GM19351 (cell line): ENCODE measurements around the gene UACA.
A peak's percentile ranks its signal among the peaks of the same experiment; 100 is the strongest.
"Not testable (repeated sequence)": the region's sequence is repeated elsewhere in the genome, so short reads cannot be mapped to it uniquely, and the experiment has no call there.

Experiments used
- ATAC-seq: cut with Tn5 transposase; IDR thresholded peaks from one replicate; pipeline ENCODE4 v1.9.1; 2021; ENCODE audit warnings: mild to moderate bottlenecking, moderate library complexity; ENCODE audit not compliant: unreplicated experiment

The UACA gene

DNA sequence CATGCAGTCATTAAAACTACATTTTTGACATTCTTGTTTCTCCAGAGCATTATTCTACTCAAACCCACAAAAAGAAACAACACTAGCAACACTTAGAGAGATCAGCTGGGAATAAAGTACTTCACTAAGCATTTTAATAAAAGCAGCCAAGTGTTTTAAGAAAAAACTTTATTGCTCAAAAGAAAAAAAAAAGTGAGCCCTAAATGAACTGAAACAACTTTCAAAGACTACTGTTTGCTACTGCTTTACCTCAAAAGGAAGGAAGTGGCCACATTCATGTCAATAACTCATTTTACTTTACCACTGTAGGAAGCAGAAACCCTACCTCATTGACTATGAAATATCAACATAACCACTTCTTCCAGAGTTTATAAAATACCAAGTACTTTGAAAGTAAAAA lies 91.3 kb downstream of the UACA start:
- peak; percentile 53 for ATAC-seq

DNA sequence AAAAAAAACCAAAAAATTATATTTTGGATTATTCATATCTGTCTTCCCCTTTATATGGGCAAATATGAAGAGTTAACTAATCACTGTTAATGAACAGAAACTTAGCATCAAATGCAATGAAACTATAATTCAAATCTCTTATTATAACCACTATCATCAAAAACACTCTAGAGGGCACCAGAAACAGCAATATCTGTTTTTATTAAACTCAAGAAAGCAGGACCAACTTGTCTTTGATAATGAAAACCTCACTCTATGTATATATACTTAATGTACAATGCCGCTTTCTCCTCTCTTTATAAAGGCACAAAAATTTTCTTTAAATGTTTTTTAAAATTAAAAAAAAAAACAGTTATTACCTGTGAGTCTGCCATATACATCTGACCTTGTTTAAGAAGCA lies 92.7 kb downstream of the UACA start:
- no peak for ATAC-seq

DNA sequence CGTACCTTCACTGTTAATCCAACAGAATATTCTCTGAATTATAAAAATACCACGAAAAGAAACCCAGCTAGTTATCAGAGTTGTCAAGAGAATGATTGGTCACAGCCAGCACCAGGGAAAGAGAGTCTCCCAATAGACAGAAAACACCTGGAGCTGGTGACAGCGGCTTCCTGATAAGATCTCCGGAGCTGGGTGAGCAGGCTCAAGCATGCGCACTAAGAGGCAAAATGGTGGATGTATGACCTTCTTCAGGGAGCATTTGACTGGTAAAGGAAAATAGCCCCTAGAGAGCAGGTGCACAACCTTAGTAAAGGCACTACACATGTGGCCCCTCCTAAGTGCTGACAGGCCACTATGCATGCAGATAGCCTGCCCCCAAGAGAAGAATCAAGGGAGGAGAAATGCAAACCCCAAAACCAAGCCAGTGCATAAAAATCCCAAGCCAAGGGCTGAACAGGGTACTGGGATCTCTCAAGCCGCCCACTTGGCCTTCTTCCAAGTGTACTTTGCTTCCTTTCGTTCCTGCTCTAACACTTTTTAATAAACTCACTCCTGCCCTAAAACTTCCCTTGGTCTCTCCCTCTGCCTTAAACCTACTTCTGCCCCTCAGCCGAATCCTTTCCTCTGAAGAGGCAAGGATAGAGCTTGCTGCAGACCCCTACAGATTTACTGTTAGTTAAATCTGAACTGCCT lies 93.2 kb downstream of the UACA start:
- ATAC-seq: no peak

DNA sequence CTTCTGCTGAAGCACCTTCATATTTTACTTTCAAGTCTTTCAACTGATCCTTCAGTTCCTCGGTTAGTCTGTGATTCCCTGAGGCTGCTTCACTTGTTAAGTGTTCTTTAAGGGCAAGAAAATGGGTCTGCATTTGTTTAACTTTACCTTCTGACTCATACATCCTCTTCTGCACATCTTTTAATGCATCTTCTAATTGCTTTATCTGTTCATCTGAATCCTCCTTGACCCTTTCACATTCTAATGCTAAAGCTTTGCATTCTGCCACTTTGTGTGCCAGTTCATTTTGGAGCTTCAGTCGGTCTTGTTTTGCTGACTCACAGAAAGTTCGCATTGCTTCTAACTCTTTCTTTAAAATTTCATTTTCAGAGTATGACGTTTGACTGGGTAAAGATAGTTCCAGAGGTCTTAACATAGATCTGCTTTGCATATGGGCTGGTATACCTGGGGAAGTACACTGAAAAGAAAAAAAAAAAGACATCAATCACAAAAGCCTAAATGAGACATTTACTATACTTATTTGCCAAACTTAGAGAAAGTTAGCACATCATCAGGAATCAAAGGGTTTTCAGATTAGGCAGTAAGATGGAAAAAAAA lies 94.3 kb downstream of the UACA start:
- peak; percentile 84 for ATAC-seq

DNA sequence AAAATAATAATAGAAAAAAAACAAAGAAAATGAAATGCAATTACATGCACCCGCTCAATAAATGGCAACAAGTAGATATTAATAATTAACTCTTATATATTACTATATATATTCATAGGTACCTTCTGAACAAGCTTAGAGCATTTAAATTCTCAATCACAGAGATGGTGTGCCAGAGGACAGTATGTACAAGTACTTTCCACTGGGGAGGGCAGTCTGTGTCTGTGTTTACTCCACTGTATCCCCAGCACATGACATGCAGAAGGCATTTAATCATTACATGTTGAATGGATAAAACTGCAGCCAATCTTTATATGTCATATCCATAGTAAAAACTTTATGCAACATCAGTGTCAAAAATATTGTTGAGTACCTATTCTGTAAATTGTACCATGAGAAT lies 97.8 kb downstream of the UACA start:
- ATAC-seq: no peak

DNA sequence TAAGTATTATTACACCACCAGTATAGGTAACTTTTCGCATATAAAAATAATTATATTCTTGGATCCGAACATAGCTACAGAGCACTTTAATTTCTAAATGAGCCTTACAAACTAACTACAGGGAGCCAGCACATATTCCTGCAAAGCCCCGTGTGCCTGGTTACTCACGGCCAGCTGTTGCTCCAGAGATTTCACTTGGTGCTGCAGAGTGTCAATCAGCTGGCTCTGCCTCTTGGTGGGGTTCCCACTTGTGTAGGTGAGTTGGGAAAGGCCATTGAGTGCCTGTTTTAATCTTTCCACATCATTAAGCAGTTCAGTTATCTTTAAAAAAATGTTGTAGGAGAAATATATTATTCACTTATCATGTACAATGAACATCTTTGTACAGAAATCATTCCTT lies 98.9 kb downstream of the UACA start:
- ATAC-seq: no peak

DNA sequence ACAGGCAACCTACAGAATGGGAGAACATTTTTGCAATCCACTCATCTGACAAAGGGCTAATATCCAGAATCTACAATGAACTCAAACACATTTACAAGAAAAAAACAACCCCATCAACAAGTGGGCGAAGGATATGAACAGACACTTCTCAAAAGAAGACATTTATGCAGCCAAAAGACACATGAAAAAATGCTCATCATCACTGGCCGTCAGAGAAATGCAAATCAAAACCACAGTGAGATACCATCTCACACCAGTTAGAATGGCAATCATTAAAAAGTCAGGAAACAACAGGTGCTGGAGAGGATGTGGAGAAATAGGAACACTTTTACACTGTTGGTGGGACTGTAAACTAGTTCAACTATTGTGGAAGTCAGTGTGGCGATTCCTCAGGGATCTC lies 100.3 kb downstream of the UACA start:
- ATAC-seq: not testable (repeated sequence)

DNA sequence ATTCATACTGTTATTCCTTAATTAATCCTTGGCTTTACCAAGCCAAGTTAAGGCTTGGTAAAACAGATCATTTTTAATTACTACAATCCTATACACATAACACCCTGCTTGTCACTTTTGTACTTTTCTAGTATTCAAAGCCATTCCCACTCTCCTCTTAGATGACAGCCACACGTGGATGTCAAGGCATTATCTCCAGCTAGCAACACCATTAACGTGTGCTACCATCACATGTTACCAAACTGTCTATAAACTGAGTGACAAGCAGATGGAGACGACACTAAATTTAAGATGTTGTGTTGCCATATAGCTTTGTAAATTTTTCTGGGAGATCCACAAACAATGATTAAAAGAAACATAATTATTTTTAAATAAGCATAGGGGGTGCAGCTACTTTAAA lies 103.7 kb downstream of the UACA start:
- ATAC-seq: no peak

DNA sequence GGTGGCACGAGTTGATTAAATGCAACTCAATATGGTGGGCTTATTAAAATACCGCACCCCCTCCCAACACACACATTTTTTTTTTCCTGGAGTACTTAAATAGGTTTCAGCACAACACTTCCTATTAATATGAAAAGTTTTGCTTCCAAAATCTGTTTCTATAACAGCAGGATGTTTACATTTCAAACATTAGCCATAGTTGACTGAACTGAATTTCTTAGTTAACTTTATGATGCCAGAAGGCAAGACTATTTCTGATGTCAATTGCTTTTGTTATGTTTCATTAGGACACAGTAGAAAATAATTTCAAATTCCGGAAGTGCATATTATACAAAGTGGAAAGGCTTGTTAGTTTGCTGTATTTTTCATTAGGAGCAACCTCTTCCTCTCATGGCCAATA lies 104.7 kb downstream of the UACA start:
- ATAC-seq: no peak

DNA sequence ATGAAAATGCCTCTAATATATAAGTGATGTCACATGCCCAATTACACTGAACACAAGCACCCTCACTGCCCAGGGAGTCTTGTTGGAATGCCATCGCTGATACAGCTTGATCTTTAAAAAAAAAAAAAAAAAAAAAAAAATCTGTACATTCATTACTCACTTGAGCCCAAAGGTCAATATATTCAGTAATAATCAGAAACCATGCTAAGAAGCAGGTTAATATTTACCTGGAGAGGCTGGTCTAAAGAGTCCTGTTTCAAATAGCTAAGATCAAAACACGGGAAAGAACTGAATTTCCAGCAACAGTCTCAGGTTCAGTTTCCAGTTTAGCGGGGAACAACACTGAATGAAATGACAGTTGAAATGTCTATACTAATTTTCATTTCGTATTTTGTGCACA lies 109.9 kb downstream of the UACA start:
- no peak for ATAC-seq

DNA sequence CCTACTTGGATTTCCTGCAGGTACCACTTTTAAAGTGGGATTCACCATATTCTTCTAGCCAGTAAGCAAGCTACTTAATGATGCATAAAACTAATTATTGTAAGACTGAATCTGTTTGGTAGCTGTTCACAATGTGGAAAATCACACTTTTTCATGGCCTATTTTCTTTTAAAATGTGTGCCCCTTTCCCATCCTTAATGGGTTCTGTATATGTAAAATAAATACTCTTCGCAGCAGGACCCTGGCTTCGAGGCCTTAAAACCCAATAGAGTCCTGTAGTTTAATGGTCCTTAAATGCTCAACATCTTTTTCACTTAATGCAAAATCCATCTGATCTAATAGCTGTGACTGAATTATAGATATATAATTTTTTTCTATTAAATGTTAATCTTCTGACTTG lies 111.0 kb downstream of the UACA start:
- ATAC-seq: no peak

DNA sequence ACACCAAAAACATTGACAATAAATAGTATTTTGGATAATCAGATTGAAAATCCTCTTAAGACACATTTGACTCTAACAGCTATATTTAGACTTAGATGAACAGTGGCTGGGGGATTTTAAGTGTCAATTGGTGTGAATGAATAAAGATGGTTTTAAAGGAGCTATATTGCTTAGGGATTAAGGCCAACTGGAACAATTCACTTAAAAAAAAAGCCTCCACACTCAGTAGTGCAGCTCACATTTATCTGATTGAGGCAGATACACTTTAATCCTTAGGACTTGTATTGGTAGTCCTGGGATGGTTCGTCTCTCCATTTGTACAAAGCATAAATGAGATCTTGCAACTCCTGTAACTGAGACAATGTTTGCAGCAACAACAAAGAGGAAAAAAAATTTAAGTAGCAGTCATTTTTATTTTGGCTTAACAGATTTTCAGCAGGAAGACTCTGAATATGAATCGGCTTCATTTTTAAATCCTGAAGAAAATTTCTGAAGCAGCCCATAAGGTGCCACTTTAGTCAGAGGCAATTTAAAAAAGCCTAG lies 112.0 kb downstream of the UACA start:
- no peak for ATAC-seq

DNA sequence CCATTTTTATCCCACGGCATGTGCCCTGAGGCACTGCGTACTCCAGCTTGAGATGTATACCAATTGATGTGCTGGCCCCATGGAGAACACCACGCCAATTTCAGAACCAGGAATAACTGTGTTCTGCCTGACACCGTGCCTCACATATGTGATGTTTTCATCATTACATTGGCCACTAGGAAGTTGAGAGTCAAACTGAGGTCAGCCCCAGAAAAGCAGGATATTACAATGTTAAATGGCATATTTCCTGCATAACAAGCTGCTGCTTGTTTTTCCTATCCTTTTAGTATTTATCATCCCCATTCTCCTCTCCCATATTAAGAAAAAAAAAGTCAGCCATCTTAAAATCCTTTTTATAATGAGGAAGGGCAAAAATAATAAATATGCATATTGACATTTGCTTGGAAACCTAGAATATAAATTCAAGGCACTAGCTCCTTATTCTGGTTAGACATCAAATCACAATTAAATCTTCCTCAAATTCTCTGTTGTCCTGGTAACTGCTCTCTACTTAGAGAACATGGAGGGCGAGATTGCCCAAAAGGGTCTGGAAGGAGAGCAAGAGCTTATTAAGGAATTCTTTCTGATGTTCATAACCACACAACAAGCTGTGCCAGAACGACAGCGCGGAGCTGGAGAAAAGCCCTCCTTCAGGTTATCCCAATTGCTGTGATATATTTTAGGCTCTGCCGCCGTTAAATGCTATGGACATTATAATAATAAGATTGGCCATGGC lies 112.6 kb downstream of the UACA start:
- no peak for ATAC-seq

DNA sequence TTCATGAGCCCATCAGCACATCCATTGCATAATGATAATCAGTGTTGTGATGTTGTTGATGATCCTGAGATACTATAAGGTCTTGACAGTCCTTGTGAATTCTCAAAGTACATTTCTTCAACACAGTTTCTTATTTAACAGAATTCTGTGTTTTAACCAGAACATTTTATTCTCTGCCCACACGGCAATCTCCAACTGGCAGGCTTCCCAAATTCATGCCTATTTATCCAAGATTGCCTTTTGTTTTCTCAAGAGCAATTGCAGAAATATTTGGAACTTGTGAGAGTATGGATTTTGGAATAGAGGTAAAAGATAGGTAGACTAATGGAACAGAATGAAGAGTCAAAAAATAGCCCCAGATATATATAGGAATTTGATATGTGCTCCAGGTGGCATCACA lies 116.0 kb downstream of the UACA start:
- no peak for ATAC-seq

DNA sequence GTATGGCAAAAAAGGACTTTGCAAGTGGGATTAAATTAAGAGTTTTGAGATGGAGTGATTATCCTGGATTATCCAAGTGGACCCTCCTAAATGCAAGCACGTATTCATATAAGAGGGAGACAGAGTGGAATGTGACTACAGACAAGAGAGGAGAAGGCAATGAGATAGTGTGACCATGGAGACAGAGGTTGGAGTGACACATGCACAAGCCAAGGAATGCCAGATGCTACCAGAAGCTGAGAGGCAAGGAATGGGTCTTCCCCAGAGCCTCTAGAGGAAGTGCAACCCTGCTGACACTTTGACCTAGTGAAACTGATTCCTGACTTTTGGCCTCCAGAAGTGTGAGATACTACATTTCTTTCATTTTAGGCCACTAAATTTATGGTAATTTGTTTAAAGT lies 117.2 kb downstream of the UACA start:
- no peak for ATAC-seq

DNA sequence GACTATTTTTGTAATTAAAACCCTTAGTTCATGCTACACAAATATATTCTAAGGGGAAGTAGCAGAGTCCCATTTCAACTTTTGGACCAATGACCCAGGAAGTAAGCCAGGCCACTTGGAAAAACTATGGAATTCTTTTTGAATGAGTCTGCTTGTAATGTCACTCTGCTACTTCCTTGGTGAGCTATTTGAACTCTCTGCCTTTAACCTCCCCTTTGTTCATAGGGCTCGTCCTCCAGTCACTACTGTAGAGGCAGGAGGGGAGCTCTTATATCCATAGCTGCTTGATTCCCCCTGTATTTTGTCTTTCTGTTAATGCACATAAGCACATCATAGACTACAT lies 119.6 kb downstream of the UACA start:
- no peak for ATAC-seq

DNA sequence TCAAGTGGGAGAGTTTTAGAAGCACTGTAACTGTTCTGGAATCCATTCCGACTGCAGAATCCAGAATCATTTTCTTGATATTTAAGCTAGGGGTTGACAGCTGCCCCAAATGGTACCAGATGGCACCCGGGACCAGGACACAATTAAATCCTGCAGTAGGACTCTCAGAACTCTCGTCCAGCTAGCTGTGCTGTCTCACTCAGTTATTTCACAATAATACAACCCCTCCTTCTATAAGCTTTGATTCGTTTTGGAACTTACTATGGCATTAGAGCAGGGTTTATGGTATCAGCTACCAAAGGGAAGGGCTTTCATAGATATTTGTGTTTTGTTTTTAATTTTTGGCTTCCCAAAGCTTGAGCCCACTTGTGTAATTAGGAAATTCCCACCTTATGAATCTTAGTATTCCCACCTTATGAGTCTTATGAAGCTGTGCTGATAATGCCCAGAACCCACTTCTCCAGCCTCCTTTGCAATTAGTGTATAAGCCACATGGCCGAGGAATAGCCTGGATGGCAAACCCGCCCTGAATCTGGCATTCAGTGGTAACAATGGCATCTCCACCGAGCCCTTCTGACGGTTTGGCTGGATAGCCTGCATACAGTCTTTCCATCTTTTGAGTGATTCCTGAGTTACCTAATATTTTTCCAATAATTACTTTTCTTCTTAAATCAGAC lies 120.1 kb downstream of the UACA start:
- ATAC-seq: no peak

DNA sequence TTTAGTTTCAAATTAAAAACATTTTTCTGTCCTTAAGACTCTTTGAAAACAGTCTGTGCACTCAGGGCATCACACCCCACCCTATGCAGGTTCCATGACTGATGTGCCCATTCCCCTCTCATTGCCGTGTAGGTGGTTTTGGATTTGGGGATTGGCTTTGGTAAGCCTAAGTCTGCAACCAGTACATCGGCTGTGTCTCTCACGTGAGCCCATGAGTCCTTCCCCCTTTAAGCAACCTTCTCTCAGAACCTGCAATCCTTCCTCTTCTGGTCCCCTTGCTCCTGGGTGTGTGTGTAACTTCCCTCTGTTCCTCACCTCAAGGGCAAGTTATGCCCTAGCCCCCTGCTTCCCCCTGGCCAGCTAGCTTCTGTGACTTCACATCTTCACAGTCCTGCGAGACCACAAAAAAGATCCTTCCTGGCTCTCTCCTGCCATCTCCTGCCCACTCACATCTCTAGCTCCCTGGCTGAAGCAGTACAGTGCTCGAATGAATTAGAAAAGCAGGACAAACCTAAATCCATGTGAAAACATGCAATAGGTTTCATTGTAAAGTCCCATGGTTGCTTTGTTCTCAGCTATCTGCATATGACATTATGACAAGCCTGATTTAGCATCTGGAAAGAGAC lies 126.7 kb downstream of the UACA start:
- ATAC-seq: no peak

DNA sequence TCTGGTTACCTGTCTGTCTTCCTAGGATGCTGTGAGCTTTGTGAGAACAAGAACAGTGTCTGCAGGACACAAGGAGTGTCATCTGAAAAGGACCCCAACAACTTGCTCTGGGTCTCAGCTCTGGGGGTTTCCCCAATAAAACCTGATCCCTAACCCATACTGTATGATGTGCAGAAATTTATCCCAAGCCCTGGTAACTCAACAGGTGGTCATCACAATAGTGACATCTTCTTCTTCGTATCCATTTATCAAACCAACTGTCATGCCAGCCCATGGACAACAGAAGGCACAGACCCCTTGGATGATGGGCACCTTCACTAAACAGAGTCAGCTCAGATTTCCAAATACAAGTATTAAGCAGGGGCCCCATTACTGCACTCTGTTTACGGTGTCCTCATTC lies 127.5 kb downstream of the UACA start:
- no peak for ATAC-seq

DNA sequence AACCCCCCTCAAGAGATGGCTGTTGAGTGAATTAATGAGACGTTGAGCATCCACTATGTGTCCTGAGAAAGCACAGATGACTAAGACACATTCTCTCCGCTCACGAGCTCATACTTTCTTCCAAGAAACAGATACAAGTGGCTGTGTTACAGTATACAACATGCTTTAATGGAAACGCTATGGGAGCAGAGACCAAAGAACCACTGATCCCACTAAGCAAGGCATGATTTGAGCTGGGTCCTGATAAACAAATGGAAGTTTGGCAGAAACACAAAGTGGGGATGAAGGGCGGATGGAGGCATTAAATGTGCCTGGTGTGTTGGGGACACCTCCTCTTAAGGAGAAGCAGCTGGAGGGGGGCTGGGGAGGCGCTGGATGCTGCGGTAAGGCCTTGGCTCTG lies 129.4 kb downstream of the UACA start:
- ATAC-seq: no peak

DNA sequence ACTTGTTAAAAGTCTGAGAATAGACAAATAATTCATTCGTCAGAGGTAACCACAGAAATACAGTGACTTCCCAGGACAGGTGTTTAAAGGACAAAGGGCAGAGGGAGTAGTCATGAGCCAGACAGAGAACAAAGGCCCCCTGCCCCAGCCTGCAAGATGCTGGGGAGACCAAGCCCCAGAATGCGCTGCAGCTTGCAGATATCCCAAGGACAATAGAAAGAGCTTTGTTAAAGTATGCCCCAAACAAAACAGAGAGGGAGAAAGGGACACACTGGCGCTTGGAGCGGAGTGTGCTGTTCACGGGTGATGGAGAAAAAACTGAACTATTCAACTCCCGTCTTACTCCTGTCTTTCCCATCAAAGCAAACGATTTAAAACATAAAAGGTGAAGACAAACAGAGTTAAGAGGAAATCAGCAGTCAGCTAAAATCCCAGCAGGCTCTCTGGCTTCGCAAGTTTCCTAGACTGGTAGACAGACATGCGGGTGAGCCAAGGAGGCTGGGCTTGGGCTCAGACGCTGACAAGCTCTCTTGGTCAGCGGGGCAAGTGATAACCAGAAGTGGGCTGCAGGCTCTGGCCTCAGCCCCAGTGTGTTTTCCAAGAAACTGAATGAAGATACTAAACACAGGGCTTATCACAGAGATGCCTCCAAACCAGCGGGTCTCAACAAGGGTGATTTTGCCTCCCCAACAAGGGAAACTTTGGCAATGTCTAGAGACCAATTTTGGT lies 130.1 kb downstream of the UACA start:
- ATAC-seq: no peak
